ENCODE results near the gene RIMBP2. TPM values are rescaled to one million over a fixed set of nuclear protein-coding genes. Genes with fewer than 3 reads are reported as not detected.

RIMBP2 gene
- total and polyA plus RNA-seq, 4 donors = 0.05 to 2.9 (median 0.95) TPM

DNA sequence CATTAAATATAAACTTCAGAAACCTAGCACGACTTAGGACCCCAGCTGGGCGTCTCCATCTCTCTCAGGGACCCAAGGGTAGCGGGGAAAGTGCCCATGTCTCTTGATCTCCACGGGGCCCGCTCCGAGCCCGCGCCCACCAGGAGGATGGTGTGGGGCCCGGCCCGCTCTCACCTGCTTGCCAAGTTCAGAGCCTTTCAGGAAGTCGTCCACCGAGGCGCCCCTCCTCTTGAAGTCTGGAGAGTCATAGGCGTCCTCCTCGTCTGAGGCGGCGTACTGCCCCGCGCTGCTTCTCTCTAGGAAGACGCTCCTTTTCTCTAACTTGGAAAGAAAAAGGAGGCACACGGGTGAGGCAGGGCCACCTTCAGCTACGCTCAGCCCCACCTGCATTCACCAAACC lies 281.5 kb downstream of the RIMBP2 start:
- 87 to 88% methylated on average over 22 of the region's 22 CpGs for WGBS, 2 donors
- ATAC-seq (ENCODE audit: insufficient read depth, low FRiP score) (no peak), DNase-seq (no peak)
- Histone ChIP-seq H3K4me1 (ENCODE audit: control insufficient read depth in 5 of 5, insufficient read depth in 5 of 5, low read length in 5 of 5) (no peaks in the 10 kb centered on the region), H3K4me3 (no peak overlapping the region), H3K9ac (ENCODE audit: insufficient read depth in 1 of 2, low read length in 2 of 2) (no peak overlapping the region), H3K36me3 (ENCODE audit: control insufficient read depth in 4 of 4, insufficient read depth in 4 of 4, low read length in 4 of 4) (no peaks in the 10 kb centered on the region), H3K27ac (ENCODE audit: low read depth in 1 of 2, low read length in 1 of 2) (no peak overlapping the region), H3K9me3 (ENCODE audit: control insufficient read depth in 4 of 4, insufficient read depth in 3 of 4, low read length in 3 of 4) (peaks cover 0 to 19% (median 0%) of the 10 kb centered on the region in 4 donors), H3K27me3 (ENCODE audit: control insufficient read depth in 3 of 3, insufficient read depth in 3 of 3, low read length in 2 of 3) (no peaks in the 10 kb centered on the region)
- TF ChIP-seq, protein P1, sequence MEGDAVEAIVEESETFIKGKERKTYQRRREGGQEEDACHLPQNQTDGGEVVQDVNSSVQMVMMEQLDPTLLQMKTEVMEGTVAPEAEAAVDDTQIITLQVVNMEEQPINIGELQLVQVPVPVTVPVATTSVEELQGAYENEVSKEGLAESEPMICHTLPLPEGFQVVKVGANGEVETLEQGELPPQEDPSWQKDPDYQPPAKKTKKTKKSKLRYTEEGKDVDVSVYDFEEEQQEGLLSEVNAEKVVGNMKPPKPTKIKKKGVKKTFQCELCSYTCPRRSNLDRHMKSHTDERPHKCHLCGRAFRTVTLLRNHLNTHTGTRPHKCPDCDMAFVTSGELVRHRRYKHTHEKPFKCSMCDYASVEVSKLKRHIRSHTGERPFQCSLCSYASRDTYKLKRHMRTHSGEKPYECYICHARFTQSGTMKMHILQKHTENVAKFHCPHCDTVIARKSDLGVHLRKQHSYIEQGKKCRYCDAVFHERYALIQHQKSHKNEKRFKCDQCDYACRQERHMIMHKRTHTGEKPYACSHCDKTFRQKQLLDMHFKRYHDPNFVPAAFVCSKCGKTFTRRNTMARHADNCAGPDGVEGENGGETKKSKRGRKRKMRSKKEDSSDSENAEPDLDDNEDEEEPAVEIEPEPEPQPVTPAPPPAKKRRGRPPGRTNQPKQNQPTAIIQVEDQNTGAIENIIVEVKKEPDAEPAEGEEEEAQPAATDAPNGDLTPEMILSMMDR (IDR thresholded peaks at IDR 0.05; ENCODE audit: control extremely low read depth, extremely low read depth) = no peak

DNA sequence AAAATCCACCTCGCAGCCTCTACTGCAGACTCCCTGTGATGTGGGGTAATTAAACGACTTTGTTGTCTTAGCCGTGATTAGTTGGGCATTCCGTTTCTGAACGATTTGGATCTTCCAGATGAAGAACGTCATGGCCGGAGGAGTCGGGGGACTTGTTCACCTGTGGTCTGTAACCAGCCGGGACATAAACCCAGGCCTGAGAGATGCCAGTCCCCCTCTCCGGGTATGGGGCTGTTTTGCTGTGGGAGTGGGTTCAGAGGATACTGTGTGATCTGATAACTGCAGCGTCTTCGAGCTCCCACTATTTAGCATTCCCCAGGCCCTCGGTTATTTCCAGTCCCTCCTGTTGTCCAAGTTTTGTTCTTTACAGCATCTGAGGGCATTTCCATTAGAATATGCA lies 282.3 kb downstream of the RIMBP2 start:
- Histone ChIP-seq H3K27me3 (ENCODE audit: control insufficient read depth in 3 of 3, insufficient read depth in 3 of 3, low read length in 2 of 3) (no peaks in the 10 kb centered on the region), H3K9ac (ENCODE audit: insufficient read depth in 1 of 2, low read length in 2 of 2) (no peak overlapping the region), H3K36me3 (ENCODE audit: control insufficient read depth in 4 of 4, insufficient read depth in 4 of 4, low read length in 4 of 4) (no peaks in the 10 kb centered on the region), H3K4me3 (no peak overlapping the region), H3K27ac (ENCODE audit: low read depth in 1 of 2, low read length in 1 of 2) (no peak overlapping the region), H3K9me3 (ENCODE audit: control insufficient read depth in 4 of 4, insufficient read depth in 3 of 4, low read length in 3 of 4) (peaks cover 0 to 19% (median 0%) of the 10 kb centered on the region in 4 donors), H3K4me1 (ENCODE audit: control insufficient read depth in 5 of 5, insufficient read depth in 5 of 5, low read length in 5 of 5) (no peaks in the 10 kb centered on the region)
- DNase-seq = no peak
- ATAC-seq (ENCODE audit: insufficient read depth, low FRiP score) = no peak
- WGBS, 2 donors = 93 to 94% methylated on average over 13 of the region's 13 CpGs
- TF ChIP-seq, protein P1 (IDR thresholded peaks at IDR 0.05; ENCODE audit: control extremely low read depth, extremely low read depth) = no peak

DNA sequence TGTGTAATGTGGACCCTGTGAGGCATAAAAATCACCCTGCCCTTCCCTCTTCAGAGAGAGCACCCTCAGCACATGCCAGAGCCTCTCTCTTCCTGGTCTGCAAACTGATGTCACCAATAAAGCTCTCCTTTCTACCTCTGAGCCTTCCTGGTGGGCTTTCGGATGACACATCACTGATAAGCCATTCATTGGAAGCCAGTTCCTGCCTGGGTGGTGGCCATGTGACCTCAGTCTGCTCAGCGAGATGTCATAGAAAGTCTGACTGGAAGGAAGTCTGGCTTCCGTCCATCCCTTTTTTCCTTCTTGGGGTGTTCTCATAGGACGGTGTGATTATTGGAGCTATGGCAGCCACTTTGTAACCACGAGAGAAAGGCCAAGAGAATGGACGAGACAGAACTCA lies 282.7 kb downstream of the RIMBP2 start:
- DNase-seq (no peak), ATAC-seq (ENCODE audit: insufficient read depth, low FRiP score) (no peak)
- Histone ChIP-seq H3K9ac (ENCODE audit: insufficient read depth in 1 of 2, low read length in 2 of 2) (no peak overlapping the region), H3K36me3 (ENCODE audit: control insufficient read depth in 4 of 4, insufficient read depth in 4 of 4, low read length in 4 of 4) (no peaks in the 10 kb centered on the region), H3K9me3 (ENCODE audit: control insufficient read depth in 4 of 4, insufficient read depth in 3 of 4, low read length in 3 of 4) (peaks cover 0 to 19% (median 0%) of the 10 kb centered on the region in 4 donors), H3K4me3 (no peak overlapping the region), H3K27me3 (ENCODE audit: control insufficient read depth in 3 of 3, insufficient read depth in 3 of 3, low read length in 2 of 3) (no peaks in the 10 kb centered on the region), H3K27ac (ENCODE audit: low read depth in 1 of 2, low read length in 1 of 2) (no peak overlapping the region), H3K4me1 (ENCODE audit: control insufficient read depth in 5 of 5, insufficient read depth in 5 of 5, low read length in 5 of 5) (no peaks in the 10 kb centered on the region)
- TF ChIP-seq, protein P1 (IDR thresholded peaks at IDR 0.05; ENCODE audit: control extremely low read depth, extremely low read depth) = no peak
- WGBS, 2 donors = 88 to 93% methylated on average over 6 of the region's 6 CpGs

DNA sequence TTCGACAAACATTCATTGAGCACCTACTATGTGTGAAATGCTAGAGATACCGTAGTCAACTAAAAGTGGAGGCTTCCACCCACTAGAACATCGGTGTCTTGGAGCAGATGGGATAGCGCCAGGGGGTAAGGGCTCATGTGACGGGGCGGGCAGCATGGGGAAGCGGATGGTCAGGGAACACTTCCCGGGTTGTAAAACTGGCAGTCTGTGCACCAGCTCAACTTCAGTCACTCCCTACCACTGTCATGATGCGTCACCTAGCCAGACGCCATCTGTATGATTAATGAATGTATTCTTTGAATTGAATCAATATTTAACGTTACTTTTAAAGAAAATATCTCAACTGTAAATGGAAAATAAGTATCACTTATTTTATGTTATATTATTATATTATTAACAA lies 284.9 kb downstream of the RIMBP2 start:
- DNase-seq (no peak), ATAC-seq (ENCODE audit: insufficient read depth, low FRiP score) (no peak)
- H3K9ac ChIP-seq (ENCODE audit: insufficient read depth in 1 of 2, low read length in 2 of 2) = no peak overlapping the region
- no peaks in the 10 kb centered on the region for H3K27me3 ChIP-seq (ENCODE audit: control insufficient read depth in 3 of 3, insufficient read depth in 3 of 3, low read length in 2 of 3)
- TF ChIP-seq, protein P1 (IDR thresholded peaks at IDR 0.05; ENCODE audit: control extremely low read depth, extremely low read depth) = no peak
- no peak overlapping the region for H3K4me3 ChIP-seq
- no peak overlapping the region for H3K27ac ChIP-seq (ENCODE audit: low read depth in 1 of 2, low read length in 1 of 2)
- H3K9me3 ChIP-seq (ENCODE audit: control insufficient read depth in 4 of 4, insufficient read depth in 3 of 4, low read length in 3 of 4) = peaks cover 0 to 9% (median 0%) of the 10 kb centered on the region in 4 donors
- H3K36me3 ChIP-seq (ENCODE audit: control insufficient read depth in 4 of 4, insufficient read depth in 4 of 4, low read length in 4 of 4) = no peaks in the 10 kb centered on the region
- H3K4me1 ChIP-seq (ENCODE audit: control insufficient read depth in 5 of 5, insufficient read depth in 5 of 5, low read length in 5 of 5) = no peaks in the 10 kb centered on the region
- WGBS, 2 donors = 89% methylated on average over 11 of the region's 11 CpGs

Measured in lung (tissue), 12 donors.